HG02981 (cell line): ENCODE data around the gene CHADL.
"Not testable (repeated sequence)": the region's sequence is repeated elsewhere in the genome, so short reads cannot be mapped to it uniquely, and the experiment has no call there.

Source experiments
- ATAC-seq: cut with Tn5 transposase; IDR thresholded peaks from one replicate; pipeline ENCODE4 v1.9.1; 2021; ENCODE audit warnings: mild to moderate bottlenecking, moderate library complexity; ENCODE audit not compliant: unreplicated experiment

CHADL gene, protein sequence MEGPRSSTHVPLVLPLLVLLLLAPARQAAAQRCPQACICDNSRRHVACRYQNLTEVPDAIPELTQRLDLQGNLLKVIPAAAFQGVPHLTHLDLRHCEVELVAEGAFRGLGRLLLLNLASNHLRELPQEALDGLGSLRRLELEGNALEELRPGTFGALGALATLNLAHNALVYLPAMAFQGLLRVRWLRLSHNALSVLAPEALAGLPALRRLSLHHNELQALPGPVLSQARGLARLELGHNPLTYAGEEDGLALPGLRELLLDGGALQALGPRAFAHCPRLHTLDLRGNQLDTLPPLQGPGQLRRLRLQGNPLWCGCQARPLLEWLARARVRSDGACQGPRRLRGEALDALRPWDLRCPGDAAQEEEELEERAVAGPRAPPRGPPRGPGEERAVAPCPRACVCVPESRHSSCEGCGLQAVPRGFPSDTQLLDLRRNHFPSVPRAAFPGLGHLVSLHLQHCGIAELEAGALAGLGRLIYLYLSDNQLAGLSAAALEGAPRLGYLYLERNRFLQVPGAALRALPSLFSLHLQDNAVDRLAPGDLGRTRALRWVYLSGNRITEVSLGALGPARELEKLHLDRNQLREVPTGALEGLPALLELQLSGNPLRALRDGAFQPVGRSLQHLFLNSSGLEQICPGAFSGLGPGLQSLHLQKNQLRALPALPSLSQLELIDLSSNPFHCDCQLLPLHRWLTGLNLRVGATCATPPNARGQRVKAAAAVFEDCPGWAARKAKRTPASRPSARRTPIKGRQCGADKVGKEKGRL

GRCh38 chr22:41240377-41241132 is at the start of gene CHADL:
TSS of gene CHADL (minus strand) at chr22:41240931. CDS start at chr22:41240881, 50 bp downstream.
- ATAC-seq, result no peak

DNA sequence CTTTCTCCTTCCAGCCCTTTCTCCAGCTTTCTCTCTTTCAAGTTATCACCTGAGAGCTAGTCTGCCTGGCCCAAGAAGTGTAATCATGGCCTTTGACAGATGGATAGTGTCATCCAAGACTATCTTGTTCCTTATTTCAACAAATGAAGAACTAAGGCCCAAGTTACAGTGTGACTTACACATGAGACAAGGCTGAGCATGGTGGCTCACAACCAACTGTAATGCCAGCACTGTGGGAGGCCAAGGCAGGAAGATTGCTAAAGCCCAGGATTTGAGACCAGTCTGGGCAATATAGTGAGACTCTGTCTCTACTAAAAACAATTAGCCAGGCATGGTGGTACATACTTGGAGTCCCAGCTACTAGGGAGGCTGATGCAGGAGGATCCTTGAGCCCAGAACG is 48.9 kb upstream of the CHADL start:
- no peak for ATAC-seq

- ATAC-seq, result no peak
Observed at GRCh38 chr22:41288245-41288946, 47.7 kb upstream of the CHADL start.

DNA sequence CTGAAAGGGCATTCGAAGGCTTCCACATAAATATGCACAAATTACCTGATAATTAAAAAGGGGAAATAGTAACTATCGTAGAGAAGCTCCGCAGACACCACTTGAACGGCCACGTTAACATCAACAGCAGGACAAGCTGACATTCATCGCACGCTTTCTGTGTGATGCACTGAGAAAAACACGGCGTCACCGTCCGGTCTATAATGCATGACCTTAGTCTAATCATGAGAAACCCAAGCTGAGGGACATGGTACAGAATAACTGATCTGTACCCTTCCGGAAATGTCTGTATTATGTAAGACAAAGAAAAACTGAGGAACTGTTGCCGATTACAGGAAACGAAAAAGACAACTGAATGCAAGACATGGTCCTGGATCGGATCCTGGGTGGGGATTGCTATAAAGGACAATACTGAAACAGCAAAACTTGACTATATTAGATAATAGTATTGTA is 45.9 kb upstream of the CHADL start:
- peak; percentile 20 for ATAC-seq

DNA sequence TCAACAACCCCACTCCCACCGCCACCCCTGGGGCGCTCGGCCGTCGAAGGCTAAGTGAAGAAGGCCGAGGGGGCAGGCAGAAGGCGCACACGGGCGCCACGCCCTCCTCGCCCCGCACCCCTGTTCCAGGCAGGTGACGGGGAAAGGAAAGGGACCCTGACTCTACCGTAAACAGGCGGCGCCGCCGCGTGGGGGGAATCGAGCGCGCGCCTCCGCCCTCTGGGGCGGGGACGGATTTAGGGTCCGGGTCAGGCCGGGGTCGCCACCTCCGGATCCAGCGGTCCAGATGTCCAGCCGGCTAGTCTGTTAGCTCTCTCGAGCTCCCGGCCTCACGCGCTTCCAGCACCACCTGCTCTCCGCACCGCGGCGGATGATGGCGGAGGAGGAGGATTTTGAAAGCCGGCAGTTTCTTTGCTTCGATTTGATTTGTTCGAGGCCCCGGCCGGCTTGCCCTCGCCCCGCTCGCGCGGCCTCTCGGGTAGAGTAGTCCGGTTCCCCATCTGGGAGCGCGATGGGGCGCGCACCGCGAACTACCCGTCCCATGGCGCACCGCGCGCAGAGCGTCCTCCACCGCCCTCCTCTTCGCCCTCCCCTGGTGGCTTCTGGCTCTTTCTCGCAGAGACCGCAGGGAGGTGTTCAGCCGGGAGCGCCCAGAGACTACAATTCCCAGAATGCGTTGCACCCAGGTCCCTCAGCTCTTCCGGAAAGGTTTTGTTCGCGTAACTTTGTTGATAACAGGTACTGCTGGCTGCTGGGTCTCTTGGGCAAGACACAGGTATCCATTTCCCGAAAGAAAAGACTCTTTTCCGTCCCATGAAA is 45.3 kb upstream of the CHADL start, which contains the start of gene RANGAP1:
TSS of gene RANGAP1 (minus strand) at position 368 of the 819 bp plus-strand sequence. CDS start 5,143 bp downstream, outside the sequence.
- peak; percentile 94 for ATAC-seq

DNA sequence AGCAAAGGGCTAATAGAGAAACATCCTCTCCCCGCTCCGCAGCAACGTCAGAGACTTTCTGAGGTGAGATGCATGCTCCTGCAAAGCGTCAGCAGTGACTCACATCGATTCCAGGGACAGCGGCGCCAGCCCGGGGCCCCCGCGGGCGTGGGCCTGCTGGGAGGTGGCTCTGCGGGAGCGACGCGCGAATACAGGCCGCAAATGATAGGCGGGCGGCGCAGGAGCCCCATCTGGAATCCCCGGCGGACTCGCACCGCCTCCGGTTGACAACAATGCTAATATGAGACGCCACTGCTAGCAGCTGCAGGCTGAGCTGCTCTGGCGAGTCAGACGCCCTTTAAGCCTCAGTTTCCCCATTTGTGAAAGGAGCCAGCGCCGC is 44.7 kb upstream of the CHADL start:
- ATAC-seq, result no peak

GRCh38 chr22:41284465-41284864 is 43.7 kb upstream of the CHADL start:
- ATAC-seq, result no peak

DNA sequence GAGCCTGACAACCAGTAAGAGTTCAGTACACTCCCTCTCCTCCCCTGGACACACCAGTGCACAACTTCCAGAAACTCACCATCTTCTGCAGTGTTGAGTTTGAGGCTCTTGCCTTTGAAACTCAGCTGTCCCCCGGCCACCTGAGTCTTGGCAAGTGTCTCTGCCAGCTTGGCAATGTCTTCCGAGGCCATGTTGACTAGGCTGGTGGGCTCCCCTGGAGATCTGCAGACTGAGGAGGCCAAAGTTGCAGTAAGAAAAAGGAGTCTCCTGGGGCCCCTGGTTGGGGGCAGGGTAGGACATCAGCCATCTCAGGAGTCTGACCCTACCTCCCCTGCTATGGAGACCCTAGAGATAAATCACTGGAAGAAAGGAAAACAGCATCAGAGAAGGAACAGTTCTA is 40.1 kb upstream of the CHADL start:
- ATAC-seq, result no peak

- no peak for ATAC-seq
Observed at GRCh38 chr22:41280065-41280464, 39.3 kb upstream of the CHADL start.

DNA sequence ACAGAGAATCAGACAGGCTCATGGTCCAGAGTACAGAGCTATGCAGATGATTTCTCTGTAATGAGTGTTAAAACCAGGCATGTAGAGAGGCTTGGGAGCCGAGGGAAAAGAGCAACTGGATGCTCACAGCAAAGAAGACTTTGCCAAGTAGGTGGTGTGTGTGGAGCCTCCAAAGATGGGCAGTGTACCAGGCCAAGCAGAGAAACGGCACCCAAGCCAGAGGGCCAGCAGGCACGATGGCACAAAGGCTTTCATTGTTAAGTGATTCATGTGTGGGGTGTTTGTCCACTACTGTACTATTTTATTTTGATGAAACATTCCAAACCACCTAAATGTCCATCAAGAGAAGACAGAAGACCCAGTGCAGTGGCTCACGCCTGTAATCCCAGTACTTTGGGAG is 34.1 kb upstream of the CHADL start:
- no peak for ATAC-seq

DNA sequence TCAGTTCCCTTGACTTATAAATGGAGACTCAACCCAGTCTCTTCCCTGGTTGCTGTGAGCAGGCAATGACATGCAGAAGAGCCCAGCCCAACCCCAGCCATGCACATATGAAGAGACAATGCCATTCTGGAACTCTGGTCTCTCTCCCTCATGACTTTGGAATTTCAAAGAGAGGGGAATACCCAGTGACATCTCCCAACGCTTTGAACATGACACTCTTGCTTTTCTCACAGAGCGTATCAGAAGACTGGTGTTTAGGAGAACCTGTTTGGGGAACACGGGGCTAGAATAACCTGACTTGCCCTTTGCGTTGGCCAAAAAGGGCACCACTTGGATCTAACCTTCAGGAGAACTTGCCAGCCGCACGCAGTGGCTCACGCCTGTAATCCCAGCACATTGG is 32.4 kb upstream of the CHADL start:
- no peak for ATAC-seq

- ATAC-seq, result no peak
Observed at GRCh38 chr22:41271787-41272186, 31.1 kb upstream of the CHADL start.

DNA sequence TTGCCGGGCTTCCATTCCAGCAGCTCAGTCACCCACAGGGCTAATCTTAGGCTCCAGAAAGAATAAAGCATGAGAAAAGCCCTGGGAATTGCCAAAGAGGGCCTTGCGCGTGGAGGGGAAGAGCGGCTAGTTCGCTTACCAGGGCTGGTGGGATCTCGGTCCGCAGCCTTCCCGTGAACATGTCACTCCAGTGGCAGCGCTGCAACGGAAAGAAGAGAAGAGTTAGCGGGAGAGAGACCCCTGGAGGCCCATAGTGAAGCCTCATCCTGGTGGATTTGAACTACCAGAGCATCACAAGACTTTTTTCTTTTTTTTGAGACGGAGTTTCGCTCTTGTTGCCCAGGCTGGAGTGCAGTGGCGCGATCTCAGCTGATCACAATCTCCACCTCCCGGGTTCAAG is 27.2 kb upstream of the CHADL start:
- ATAC-seq, result no peak

DNA sequence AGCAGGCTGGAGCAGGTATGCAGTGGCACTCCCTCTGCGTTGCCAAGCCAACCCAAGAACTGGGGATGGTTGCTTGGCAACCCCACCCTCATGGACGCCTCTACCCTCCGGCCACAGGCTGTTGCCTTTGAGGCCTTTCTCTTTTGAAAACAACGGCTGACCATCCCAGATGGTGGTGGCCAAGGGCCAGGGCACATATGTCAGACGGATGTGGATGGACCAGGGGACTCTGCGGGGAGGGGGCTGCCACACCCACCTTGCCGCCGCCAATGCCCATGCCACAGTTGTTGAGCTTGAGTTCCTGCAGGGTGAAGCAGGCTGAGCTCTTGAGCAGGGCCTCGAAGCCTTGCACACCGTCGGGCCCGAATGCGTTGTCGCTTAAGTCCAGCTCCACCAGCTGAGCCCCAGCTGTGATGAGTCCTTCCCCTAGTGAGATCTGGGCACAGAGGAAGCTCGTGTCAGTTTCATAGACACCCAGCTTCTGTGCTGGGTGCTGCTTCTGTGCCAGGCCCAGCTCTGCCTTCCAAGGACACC is 23.7 kb upstream of the CHADL start:
- ATAC-seq, result no peak

DNA sequence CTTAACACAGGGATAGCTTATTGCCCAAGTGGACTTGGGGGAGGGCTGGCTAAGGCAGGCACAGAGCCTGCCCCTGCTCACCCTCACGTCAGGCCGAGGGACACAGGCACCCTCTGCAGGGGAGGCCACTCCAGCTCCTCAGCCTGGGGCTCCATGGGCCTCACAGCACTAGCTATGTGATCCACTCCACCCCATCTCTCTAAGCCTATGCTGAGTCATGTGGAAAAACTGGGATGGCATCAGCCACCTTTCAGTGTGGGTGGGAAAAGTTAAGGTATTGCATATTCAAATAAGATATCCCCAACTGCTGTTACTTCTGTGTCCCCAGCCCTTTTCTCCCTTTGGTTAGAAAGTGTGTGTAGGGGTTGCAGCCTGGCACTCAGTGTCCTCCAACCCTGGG is 23.0 kb upstream of the CHADL start:
- no peak for ATAC-seq

DNA sequence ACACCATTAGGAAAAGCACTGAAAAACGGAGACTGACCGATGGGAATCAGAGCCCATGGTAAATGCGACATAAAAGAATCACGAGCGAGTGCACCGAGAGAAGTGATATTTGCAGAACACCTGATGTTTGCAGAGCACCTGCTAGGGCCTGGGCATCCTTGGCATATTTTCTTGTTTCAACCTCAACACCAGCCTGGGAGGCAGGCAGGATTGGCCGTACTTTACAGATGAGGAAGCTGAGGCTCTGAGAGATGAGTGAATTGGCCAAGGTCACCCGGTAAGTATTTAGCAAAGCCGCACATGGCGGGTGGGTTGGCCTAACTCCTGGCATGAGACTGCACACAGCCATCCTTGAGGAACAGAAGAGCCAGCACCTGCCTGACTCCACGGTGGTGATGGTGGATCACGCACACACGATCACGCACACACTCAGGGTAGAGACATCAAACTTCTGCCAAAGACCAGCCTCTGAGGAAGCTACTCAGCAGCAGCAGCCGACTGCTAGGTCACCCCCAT is 21.6 kb upstream of the CHADL start:
- ATAC-seq, result no peak

DNA sequence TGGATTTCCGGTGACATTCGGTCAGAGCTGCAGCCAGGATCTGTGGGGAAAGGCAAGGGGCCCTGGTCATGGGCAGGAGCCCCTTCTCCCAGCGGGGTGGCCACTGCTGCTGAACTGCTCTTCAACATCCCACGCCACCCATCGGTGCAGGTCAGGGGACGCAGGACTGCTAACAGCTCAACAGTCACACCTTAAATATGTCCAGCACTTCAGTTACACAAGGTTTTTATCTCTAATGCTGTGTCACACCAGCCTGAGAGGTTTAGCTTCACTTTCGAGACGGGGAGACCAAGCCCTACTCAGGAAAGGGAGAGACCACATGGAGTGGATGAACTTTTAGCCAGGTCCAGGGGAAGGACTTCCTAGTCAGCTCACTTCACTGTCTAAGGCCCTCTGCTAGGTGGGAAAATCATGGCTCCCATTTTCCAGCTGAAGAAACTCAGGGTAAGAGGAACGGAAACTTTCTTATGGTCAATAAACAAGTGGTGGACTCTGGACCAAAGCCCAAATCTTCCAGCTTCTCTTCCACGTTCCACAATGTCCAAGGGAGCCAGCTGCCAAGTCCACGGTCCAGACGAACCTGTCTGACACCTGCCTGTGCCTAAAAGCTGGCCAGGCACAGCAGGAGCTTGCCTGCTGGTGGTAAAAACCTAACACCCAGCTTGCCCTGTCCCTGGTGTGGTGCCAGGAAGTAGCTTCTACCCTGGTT is 21.0 kb upstream of the CHADL start:
- ATAC-seq, result no peak

- ATAC-seq, result no peak
Observed at GRCh38 chr22:41260871-41261270, 20.1 kb upstream of the CHADL start.

DNA sequence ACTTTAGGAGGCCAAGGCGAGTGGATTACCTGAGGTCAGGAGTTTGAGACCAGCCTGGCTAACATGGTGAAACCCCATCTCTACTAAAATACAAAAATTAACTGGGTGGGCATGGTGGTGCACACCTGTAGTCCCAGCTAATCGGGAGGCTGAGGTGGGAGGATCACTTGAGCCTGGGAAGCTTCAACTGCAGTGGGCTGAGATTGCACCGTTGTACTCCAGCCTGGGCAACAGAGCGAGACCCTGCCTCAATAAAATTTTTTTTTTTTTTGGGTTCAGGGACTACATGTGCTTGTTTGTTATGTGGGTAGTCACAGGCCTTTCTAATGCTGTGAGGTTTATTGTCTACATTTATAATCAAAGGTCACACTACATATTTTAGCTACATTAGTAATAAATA is 19.0 kb upstream of the CHADL start:
- ATAC-seq, result not testable (repeated sequence)
